Panc1 (cell line): ENCODE data around the gene LPIN1. TPM values are rescaled to one million over a fixed set of nuclear protein-coding genes. Genes with fewer than 3 reads are reported as not detected.

Source experiments
- ATAC-seq: fragments of 200-7000 bp; cut with Tn5 transposase; 2 replicates; pipeline ENCODE4 v1.9.1; 2020; ENCODE audit warnings: mild to moderate bottlenecking, moderate library complexity
- BruUV-seq: library from RNA; stranded (reverse); fragments of 400-500 nt; replicated peaks from 2 replicates; lab custom pipeline; 2021; lab: Mats Ljungman, UMichigan
- CTCF ChIA-PET: fragments of 300-600 bp; sonication (Branson Sonifier 250); formaldehyde crosslinking; loops from one replicate; lab custom pipeline; 2022; ENCODE audit warnings: antibody characterized with exemption; lab: Charles Lee
- POLR2A ChIA-PET: fragments of 300-600 bp; sonication (Branson Sonifier 250); formaldehyde crosslinking; loops from one replicate; lab custom pipeline; 2022; ENCODE audit warnings: antibody characterized with exemption; lab: Charles Lee
- DNase-seq: peaks from one replicate; pipeline ENCODE4 v3.0.0-alpha.2; 2010; ENCODE audit warnings: low read depth, low spot score
- H3K27ac ChIP-seq: 2 replicates; pipeline ENCODE4 v1.5.1; 2011; ENCODE audit warnings: mild to moderate bottlenecking, low read length, inconsistent platforms
- H3K27me3 ChIP-seq: fragments of 200-500 bp; sonication (Bioruptor generic); 2 replicates; pipeline ENCODE4 v1.6.0; 2014; ENCODE audit warnings: low read length, inconsistent platforms; ENCODE audit not compliant: control insufficient read depth, insufficient read depth
- H3K36me3 ChIP-seq: fragments of 200-500 bp; sonication (Bioruptor generic); 2 replicates; pipeline ENCODE4 v1.5.1; 2014; ENCODE audit warnings: inconsistent platforms, mild to moderate bottlenecking, low read length, moderate library complexity; ENCODE audit not compliant: control insufficient read depth, insufficient read depth
- H3K4me1 ChIP-seq: 2 replicates; pipeline ENCODE4 v1.5.1; 2011; ENCODE audit warnings: inconsistent platforms, mild to moderate bottlenecking, low read length, moderate library complexity; ENCODE audit not compliant: control insufficient read depth, insufficient read depth
- H3K4me3 ChIP-seq, 2 experiments: 2 replicates each; pipeline ENCODE4 v1.5.1; 2011 to 2012; ENCODE audit warnings: low read depth in 2 of 2, low read length in 2 of 2, mild to moderate bottlenecking in 2 of 2, inconsistent platforms in 1 of 2, moderate library complexity in 1 of 2
- H3K9me3 ChIP-seq: fragments of 200-500 bp; sonication (Bioruptor generic); 2 replicates; pipeline ENCODE4 v1.5.1; 2014; ENCODE audit warnings: low read depth, mild to moderate bottlenecking, inconsistent platforms, low read length, moderate library complexity; ENCODE audit not compliant: control insufficient read depth, insufficient read depth
- POLR2AphosphoS5 ChIP-seq: IDR thresholded peaks from 2 replicates; pipeline ENCODE4 v1.6.1; 2012; ENCODE audit warnings: mild to moderate bottlenecking, low read depth, low read length, moderate library complexity
- REST ChIP-seq, 2 experiments: IDR thresholded peaks; 2 replicates each; pipeline ENCODE4 v1.6.1; 2011 to 2012; ENCODE audit warnings: low read depth in 2 of 2, control low read depth in 1 of 2, low read length in 1 of 2, mild to moderate bottlenecking in 1 of 2, moderate library complexity in 1 of 2; ENCODE audit not compliant: insufficient read depth in 1 of 2
- SIN3A ChIP-seq: IDR thresholded peaks from 2 replicates; pipeline ENCODE4 v1.6.1; 2012; ENCODE audit warnings: low read depth, mild to moderate bottlenecking, low read length, moderate library complexity, borderline replicate concordance; ENCODE audit not compliant: insufficient read depth
- TCF7L2 ChIP-seq: IDR thresholded peaks from 2 replicates; pipeline ENCODE4 v1.6.1; 2011; ENCODE audit warnings: mild to moderate bottlenecking, low read depth, low read length, inconsistent platforms
- in situ Hi-C: cut with HindIII; loops from 2 replicates; pipeline ENCODE4 v1.10.0; 2016; ENCODE audit warnings: low sequenced_read_pairs, low pct_unique_long_range_greater_than_20kb
- intact Hi-C: fragments of 100-400 bp; cut with micrococcal nuclease; formaldehyde crosslinking; loops from one replicate; pipeline ENCODE4 v1.10.0; 2022; ENCODE audit not compliant: unreplicated experiment
- total RNA-seq: library from RNA; stranded (reverse); gene quantifications from one replicate; pipeline ENCODE4 v1.2.1, GENCODE V29; 2021; ENCODE audit not compliant: unreplicated experiment
- TF ChIP-seq, protein P1 (sequence below): fragments of 450-650 bp; IDR thresholded peaks from 2 replicates; pipeline ENCODE4 v1.5.1; 2017; ENCODE audit warnings: mild to moderate bottlenecking

LPIN1 gene
- total RNA-seq, 1 experiment from 2014 or later = 51.8 TPM

- CTCF ChIA-PET = no interaction called here
These were observed 21.3 kb downstream of the LPIN1 start for GRCh38 chr2:11767779-11768178.

GRCh38 chr2:11768946-11769345 lies 22.5 kb downstream of the LPIN1 start:
- Histone ChIP-seq H3K36me3 (peaks cover 13% of the 10 kb centered on the region), H3K4me3 (no peak overlapping the region), H3K4me1 (no peaks in the 10 kb centered on the region), H3K27me3 (no peaks in the 10 kb centered on the region), H3K27ac (no peak overlapping the region), H3K9me3 (no peaks in the 10 kb centered on the region)
- TF ChIP-seq TCF7L2 (no peak), POLR2AphosphoS5 (no peak), SIN3A (no peak)
- POLR2A ChIA-PET = no interaction called here
- in situ Hi-C loops = no loop called here
- intact Hi-C loops = no loop called here
- ATAC-seq (no peak), DNase-seq (no peak)
- CTCF ChIA-PET = no interaction called here
- no TSS peak for BruUV-seq

More at GRCh38 chr2:11767779-11768178, 21.3 kb downstream of the LPIN1 start:
- no peak for ATAC-seq
- no peak for DNase-seq
- in situ Hi-C loops (no loop called here), intact Hi-C loops (no loop called here)
- Histone ChIP-seq H3K4me1 (no peaks in the 10 kb centered on the region), H3K27ac (no peak overlapping the region), H3K4me3 (no peak overlapping the region), H3K9me3 (no peaks in the 10 kb centered on the region), H3K36me3 (peaks cover 8% of the 10 kb centered on the region; the same call in 1 of the 2 replicates), H3K27me3 (no peaks in the 10 kb centered on the region)
- no TSS peak for BruUV-seq
- POLR2A ChIA-PET = no interaction called here
- TF ChIP-seq, protein P1, sequence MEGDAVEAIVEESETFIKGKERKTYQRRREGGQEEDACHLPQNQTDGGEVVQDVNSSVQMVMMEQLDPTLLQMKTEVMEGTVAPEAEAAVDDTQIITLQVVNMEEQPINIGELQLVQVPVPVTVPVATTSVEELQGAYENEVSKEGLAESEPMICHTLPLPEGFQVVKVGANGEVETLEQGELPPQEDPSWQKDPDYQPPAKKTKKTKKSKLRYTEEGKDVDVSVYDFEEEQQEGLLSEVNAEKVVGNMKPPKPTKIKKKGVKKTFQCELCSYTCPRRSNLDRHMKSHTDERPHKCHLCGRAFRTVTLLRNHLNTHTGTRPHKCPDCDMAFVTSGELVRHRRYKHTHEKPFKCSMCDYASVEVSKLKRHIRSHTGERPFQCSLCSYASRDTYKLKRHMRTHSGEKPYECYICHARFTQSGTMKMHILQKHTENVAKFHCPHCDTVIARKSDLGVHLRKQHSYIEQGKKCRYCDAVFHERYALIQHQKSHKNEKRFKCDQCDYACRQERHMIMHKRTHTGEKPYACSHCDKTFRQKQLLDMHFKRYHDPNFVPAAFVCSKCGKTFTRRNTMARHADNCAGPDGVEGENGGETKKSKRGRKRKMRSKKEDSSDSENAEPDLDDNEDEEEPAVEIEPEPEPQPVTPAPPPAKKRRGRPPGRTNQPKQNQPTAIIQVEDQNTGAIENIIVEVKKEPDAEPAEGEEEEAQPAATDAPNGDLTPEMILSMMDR = no peak
- no peak for TF ChIP-seq SIN3A
- TF ChIP-seq REST (IDR thresholded peaks at IDR 0.05; ENCODE audit: insufficient read depth in 1 of 2, low read depth in 2 of 2, low read length in 1 of 2) = no peak
- TF ChIP-seq TCF7L2 = no peak
- no peak for TF ChIP-seq POLR2AphosphoS5

DNA sequence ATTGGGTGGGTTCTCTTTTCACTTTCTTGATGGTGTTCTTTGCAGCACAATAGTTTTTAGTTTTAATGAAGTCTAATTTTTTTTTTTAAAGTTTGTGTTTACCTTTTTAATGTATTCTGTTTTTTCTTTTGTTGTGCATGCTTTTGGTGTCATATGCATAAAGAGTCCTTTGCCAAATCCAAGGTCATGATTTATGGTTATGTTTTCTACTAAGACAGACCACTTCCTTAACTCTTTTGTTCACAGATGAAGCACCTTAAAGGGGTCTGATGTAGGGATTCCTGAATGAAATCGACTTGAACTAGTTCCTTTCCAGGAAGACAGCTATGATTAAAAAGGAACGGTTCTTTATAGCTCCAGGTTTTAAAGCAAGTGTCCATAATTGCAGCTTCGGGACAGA lies 23.1 kb downstream of the LPIN1 start:
- H3K27ac ChIP-seq = no peak overlapping the region
- intact Hi-C loops = no loop called here
- peaks cover 13% of the 10 kb centered on the region for H3K36me3 ChIP-seq
- TF ChIP-seq, protein P1 = no peak
- TF ChIP-seq SIN3A (no peak), POLR2AphosphoS5 (no peak), REST (IDR thresholded peaks at IDR 0.05; ENCODE audit: insufficient read depth in 1 of 2, low read depth in 2 of 2, low read length in 1 of 2) (no peak), TCF7L2 (no peak)
- H3K9me3 ChIP-seq = no peaks in the 10 kb centered on the region
- no peak overlapping the region for H3K4me3 ChIP-seq
- ChIA-PET POLR2A (no interaction called here), CTCF (no interaction called here)
- no peaks in the 10 kb centered on the region for H3K27me3 ChIP-seq
- no peaks in the 10 kb centered on the region for H3K4me1 ChIP-seq
- in situ Hi-C loops = no loop called here
- no peak for ATAC-seq
- DNase-seq = no peak
- BruUV-seq = no TSS peak
